ENCODE data around the gene SLC6A5. TPM values are rescaled to one million over a fixed set of nuclear protein-coding genes. Genes with fewer than 3 reads are reported as not detected.

Gene SLC6A5
- total and polyA plus RNA-seq, 2 of the 4 experiments (the other 2 are of a cell fraction), result not detected

- Histone ChIP-seq H3K4me3 (ENCODE audit: insufficient read depth, low read depth, low read length) (no peak overlapping the region), H3K4ac (ENCODE audit: low read depth, low read length) (no peak overlapping the region), H2AK5ac (ENCODE audit: low read depth, low read length) (no peak overlapping the region), H3K4me1 (ENCODE audit: control insufficient read depth, insufficient read depth, low read length) (no peaks in the 10 kb centered on the region), H3K4me2 (ENCODE audit: low read depth, low read length) (no peak overlapping the region), H3K56ac (ENCODE audit: extremely low read depth, insufficient read depth, low read length) (no peak overlapping the region), H3K79me1 (ENCODE audit: low read depth in 1 of 2, low read length in 2 of 2) (no peaks in the 10 kb centered on the region), H2AK9ac (replicated peaks; ENCODE audit: low read depth, low read length, poor library complexity) (no peak overlapping the region), H3K9me1 (ENCODE audit: insufficient read depth, low read length) (no peaks in the 10 kb centered on the region), H3K36me3 (ENCODE audit: control insufficient read depth, insufficient read depth, low read length) (no peaks in the 10 kb centered on the region), H4K5ac (ENCODE audit: low read depth, low read length) (no peak overlapping the region), H2BK5ac (ENCODE audit: low read depth, low read length, poor library complexity, severe bottlenecking) (no peak overlapping the region), H4K20me1 (ENCODE audit: insufficient read depth, low read length) (no peaks in the 10 kb centered on the region), H3K18ac (ENCODE audit: low read depth, low read length) (no peak overlapping the region), H4K91ac (ENCODE audit: insufficient read depth, low read depth, low read length) (no peak overlapping the region), H3K23ac (ENCODE audit: low read depth, low read length) (no peak overlapping the region), H3K9me3 (ENCODE audit: control insufficient read depth, insufficient read depth, low read length) (no peaks in the 10 kb centered on the region), H2AFZ (replicated peaks; ENCODE audit: low read length, poor library complexity) (no peak overlapping the region), H2BK20ac (ENCODE audit: low read depth, low read length) (no peak overlapping the region), H2BK120ac (ENCODE audit: low read depth, low read length) (no peak overlapping the region), H3K27ac (ENCODE audit: insufficient read depth, low read length) (no peak overlapping the region), H3K14ac (replicated peaks; ENCODE audit: low read depth, low read length) (no peak overlapping the region), H2BK15ac (ENCODE audit: low read depth, low read length) (no peak overlapping the region), H3K9ac (ENCODE audit: low read depth, low read length) (no peak overlapping the region), H4K8ac (ENCODE audit: low read depth in 2 of 2, low read length in 2 of 2) (no peak overlapping the region), H3K27me3 (ENCODE audit: control insufficient read depth, insufficient read depth, low read length) (no peaks in the 10 kb centered on the region)
- in situ Hi-C loops (cut with MboI; ENCODE audit: low sequenced_read_pairs) (no loop called here), intact Hi-C loops (cut with micrococcal nuclease) (no loop called here), dilution Hi-C loops (cut with HindIII; ENCODE audit: low sequenced_read_pairs, unreplicated experiment) (no loop called here)
- CTCF ChIA-PET, result no interaction called here
- POLR2A ChIA-PET (ENCODE audit: unreplicated experiment), result no interaction called here
- no peak for TF ChIP-seq SMC3 (IDR thresholded peaks at IDR 0.05; ENCODE audit: low read depth, low read length)
- TF ChIP-seq MXI1 (IDR thresholded peaks at IDR 0.05; ENCODE audit: borderline replicate concordance, low read depth, low read length), result no peak
- no peak for TF ChIP-seq MAZ (IDR thresholded peaks at IDR 0.05; ENCODE audit: borderline replicate concordance, low read depth, low read length)
- no peak for TF ChIP-seq USF2 (IDR thresholded peaks at IDR 0.05; ENCODE audit: low read depth, low read length)
- TF ChIP-seq NFE2L2 (IDR thresholded peaks at IDR 0.05; ENCODE audit: low read depth, low read length), result no peak
- TF ChIP-seq MAFK (IDR thresholded peaks at IDR 0.05; ENCODE audit: low read depth, low read length), result no peak
- TF ChIP-seq RFX5 (IDR thresholded peaks at IDR 0.05; ENCODE audit: low read depth, low read length), result no peak
- TF ChIP-seq CHD1 (IDR thresholded peaks at IDR 0.05; ENCODE audit: low read depth, low read length), result no peak
- no peak for TF ChIP-seq RAD21 (IDR thresholded peaks at IDR 0.05; ENCODE audit: low read length)
- TF ChIP-seq BHLHE40 (IDR thresholded peaks at IDR 0.05; ENCODE audit: low read depth, low read length), result no peak
- TF ChIP-seq CTCF (conservative IDR thresholded peaks at IDR 0.05; ENCODE audit: low read depth, low read length), result no peak
- no peak for DNase-seq
- no peak for ATAC-seq (ENCODE audit: low read depth)
- WGBS, 2 experiments (ENCODE audit: extremely low coverage in 2 of 2, insufficient read length in 1 of 2), result 20% methylated on average over 1 of the region's 3 CpGs; no CpG with 5 or more reads in 1 of the 2 experiments
- BruUV-seq (replicated peaks), result no TSS peak
Measured at GRCh38 chr11:20639688-20640087, 40.3 kb downstream of the SLC6A5 start.

Data from IMR-90 (cell line).